BLaER1 treated with 17β-estradiol and CSF1 and Interleukin-3, amounts not matched to agents 10 nM and 100 nM (cell line): ENCODE results near the gene DNAJC30.
A peak's percentile ranks its signal among the peaks of the same experiment; 100 is the strongest.

ENCODE experiments used
- H3K27ac ChIP-seq, 11 experiments: shearing (Covaris generic); formaldehyde crosslinking; 2 replicates each; pipeline ENCODE4 v1.8.1; 2022
- H3K27me3 ChIP-seq, 11 experiments: shearing (Covaris generic); formaldehyde crosslinking; 2 replicates each; pipeline ENCODE4 v1.8.1; 2022
- H3K36me3 ChIP-seq, 11 experiments: shearing (Covaris generic); formaldehyde crosslinking; 2 replicates each; pipeline ENCODE4 v1.8.1; 2022
- H3K4me1 ChIP-seq, 10 experiments: shearing (Covaris generic); formaldehyde crosslinking; 2 replicates each; pipeline ENCODE4 v1.8.1; 2022
- H3K4me2 ChIP-seq, 11 experiments: shearing (Covaris generic); formaldehyde crosslinking; 2 replicates each; pipeline ENCODE4 v1.8.1; 2022
- H3K4me3 ChIP-seq, 10 experiments: shearing (Covaris generic); formaldehyde crosslinking; 2 replicates each; pipeline ENCODE4 v1.8.1; 2022
- H3K9ac ChIP-seq, 11 experiments: shearing (Covaris generic); formaldehyde crosslinking; 2 replicates each; pipeline ENCODE4 v1.8.1; 2022
- H3K9me3 ChIP-seq, 11 experiments: shearing (Covaris generic); formaldehyde crosslinking; replicated peaks in 1 of 11; 2 replicates each; pipeline ENCODE4 v1.8.1; 2022
- H4K20me1 ChIP-seq, 11 experiments: shearing (Covaris generic); formaldehyde crosslinking; 2 replicates each; pipeline ENCODE4 v1.8.1; 2022
- Cebpa-rat ChIP-seq, 11 experiments: shearing (Covaris generic); IDR thresholded peaks; 2 replicates each; pipeline ENCODE4 v1.8.1; 2022

DNAJC30 gene

GRCh38 chr7:73700581-73701134 lies 17.4 kb upstream of the DNAJC30 start:
- TF ChIP-seq Cebpa-rat (IDR thresholded peaks at IDR 0.05): no peak
- Histone ChIP-seq H3K27ac (no peak overlapping the region), H3K4me3 (no peak overlapping the region), H3K9me3 (no peaks in the 10 kb centered on the region), H3K9ac (no peak overlapping the region), H4K20me1 (peaks cover 0 to 97% (median 92%) of the 10 kb centered on the region in 11 experiments; a peak in 20 of 22 replicates), H3K4me1 (peaks cover 21 to 56% (median 51%) of the 10 kb centered on the region in 10 experiments), H3K36me3 (peaks cover 39 to 61% (median 42%) of the 10 kb centered on the region in 11 experiments), H3K4me2 (no peak overlapping the region), H3K27me3 (peaks cover 0 to 42% (median 10%) of the 10 kb centered on the region in 11 experiments; a peak in 13 of 22 replicates)

- Histone ChIP-seq H3K4me1 (peaks cover 15 to 56% (median 51%) of the 10 kb centered on the region in 10 experiments), H3K4me2 (peak overlapping the region in 8 of 11 experiments; percentile 1 to 65 (median 52); a peak in 12 of 22 replicates), H3K4me3 (no peak overlapping the region), H3K36me3 (peaks cover 45 to 67% (median 48%) of the 10 kb centered on the region in 11 experiments), H4K20me1 (peaks cover 0 to 97% (median 92%) of the 10 kb centered on the region in 11 experiments; a peak in 20 of 22 replicates), H3K27me3 (peaks cover 0 to 36% (median 10%) of the 10 kb centered on the region in 11 experiments; a peak in 13 of 22 replicates), H3K27ac (no peak overlapping the region), H3K9me3 (no peaks in the 10 kb centered on the region), H3K9ac (peak overlapping the region in 2 of 11 experiments; percentile 21; a peak in 3 of 22 replicates)
- TF ChIP-seq Cebpa-rat (IDR thresholded peaks at IDR 0.05): no peak
Measured at GRCh38 chr7:73700069-73700423, 16.8 kb upstream of the DNAJC30 start.

- H3K27me3 ChIP-seq: peaks cover 0 to 31% (median 10%) of the 10 kb centered on the region in 11 experiments; a peak in 13 of 22 replicates
- H3K4me1 ChIP-seq: peaks cover 13 to 56% (median 51%) of the 10 kb centered on the region in 10 experiments
- no peak overlapping the region for H3K27ac ChIP-seq
- H3K9me3 ChIP-seq: no peaks in the 10 kb centered on the region
- H3K4me3 ChIP-seq: no peak overlapping the region
- H3K36me3 ChIP-seq: peaks cover 51 to 72% (median 53%) of the 10 kb centered on the region in 11 experiments
- H3K9ac ChIP-seq: peak overlapping the region in 2 of 11 experiments; percentile 21; a peak in 3 of 22 replicates
- TF ChIP-seq Cebpa-rat (IDR thresholded peaks at IDR 0.05): no peak
- peaks cover 0 to 97% (median 92%) of the 10 kb centered on the region in 11 experiments; a peak in 20 of 22 replicates for H4K20me1 ChIP-seq
- H3K4me2 ChIP-seq: peak overlapping the region in 8 of 11 experiments; percentile 1 to 65 (median 52); a peak in 13 of 22 replicates
Measured at GRCh38 chr7:73699370-73700068, 16.3 kb upstream of the DNAJC30 start.

GRCh38 chr7:73698410-73698809 lies 15.2 kb upstream of the DNAJC30 start:
- Histone ChIP-seq H3K27ac (no peak overlapping the region), H4K20me1 (peaks cover 0 to 100% (median 96%) of the 10 kb centered on the region in 11 experiments; a peak in 21 of 22 replicates), H3K9me3 (no peaks in the 10 kb centered on the region), H3K4me1 (peaks cover 17 to 58% (median 54%) of the 10 kb centered on the region in 10 experiments), H3K4me2 (no peak overlapping the region), H3K36me3 (peaks cover 60 to 81% (median 64%) of the 10 kb centered on the region in 11 experiments), H3K9ac (peak overlapping the region in 1 of 11 experiments; percentile 12; a peak in 1 of 22 replicates), H3K4me3 (no peak overlapping the region), H3K27me3 (peaks cover 0 to 23% (median 10%) of the 10 kb centered on the region in 11 experiments; a peak in 13 of 22 replicates)
- no peak for TF ChIP-seq Cebpa-rat (IDR thresholded peaks at IDR 0.05)

DNA sequence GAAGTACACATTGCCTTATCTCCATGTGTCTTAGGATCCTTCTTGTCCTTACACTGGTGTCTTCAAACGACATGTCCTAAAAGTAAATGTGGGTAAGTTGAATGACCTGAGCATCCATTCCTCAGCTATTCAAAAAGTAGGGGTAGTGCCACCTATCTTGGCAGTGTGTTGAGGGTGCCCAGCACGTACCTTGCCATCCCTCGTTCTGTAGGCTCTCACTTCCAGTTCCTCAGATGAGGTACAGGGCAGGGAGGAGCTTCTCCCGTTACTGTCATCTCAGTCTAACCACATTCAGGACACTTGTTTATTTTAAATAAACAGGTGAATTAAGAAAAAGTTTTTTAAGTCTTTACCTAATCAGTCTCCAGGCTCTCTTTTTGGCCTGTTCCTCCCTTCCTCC lies 13.1 kb upstream of the DNAJC30 start:
- Histone ChIP-seq H3K4me2 (no peak overlapping the region), H4K20me1 (peaks cover 0 to 100% (median 99%) of the 10 kb centered on the region in 11 experiments; a peak in 21 of 22 replicates)
- TF ChIP-seq Cebpa-rat (IDR thresholded peaks at IDR 0.05): no peak

GRCh38 chr7:73690646-73691045 lies 7.4 kb upstream of the DNAJC30 start:
- no peaks in the 10 kb centered on the region for H3K9me3 ChIP-seq
- H3K4me1 ChIP-seq: peaks cover 27 to 69% (median 54%) of the 10 kb centered on the region in 10 experiments
- H3K9ac ChIP-seq: no peak overlapping the region
- no peaks in the 10 kb centered on the region for H3K27me3 ChIP-seq
- no peak overlapping the region for H3K27ac ChIP-seq
- no peak overlapping the region for H3K4me3 ChIP-seq
- peaks cover 86 to 100% (median 96%) of the 10 kb centered on the region in 11 experiments for H3K36me3 ChIP-seq
- peak overlapping the region in 1 of 11 experiments; percentile 39; a peak in 2 of 22 replicates for H3K4me2 ChIP-seq
- peaks cover 0 to 100% (median 97%) of the 10 kb centered on the region in 11 experiments; a peak in 21 of 22 replicates for H4K20me1 ChIP-seq
- no peak for TF ChIP-seq Cebpa-rat (IDR thresholded peaks at IDR 0.05)

More for the DNA sequence above, 13.1 kb upstream of the DNAJC30 start:
- Histone ChIP-seq H3K27me3 (peaks cover 0 to 4% (median 0%) of the 10 kb centered on the region in 11 experiments; a peak in 2 of 22 replicates), H3K4me3 (no peak overlapping the region), H3K9me3 (no peaks in the 10 kb centered on the region), H3K27ac (no peak overlapping the region), H3K36me3 (peaks cover 80 to 89% (median 84%) of the 10 kb centered on the region in 11 experiments), H3K4me1 (peaks cover 35 to 59% (median 46%) of the 10 kb centered on the region in 10 experiments), H3K9ac (no peak overlapping the region)

DNA sequence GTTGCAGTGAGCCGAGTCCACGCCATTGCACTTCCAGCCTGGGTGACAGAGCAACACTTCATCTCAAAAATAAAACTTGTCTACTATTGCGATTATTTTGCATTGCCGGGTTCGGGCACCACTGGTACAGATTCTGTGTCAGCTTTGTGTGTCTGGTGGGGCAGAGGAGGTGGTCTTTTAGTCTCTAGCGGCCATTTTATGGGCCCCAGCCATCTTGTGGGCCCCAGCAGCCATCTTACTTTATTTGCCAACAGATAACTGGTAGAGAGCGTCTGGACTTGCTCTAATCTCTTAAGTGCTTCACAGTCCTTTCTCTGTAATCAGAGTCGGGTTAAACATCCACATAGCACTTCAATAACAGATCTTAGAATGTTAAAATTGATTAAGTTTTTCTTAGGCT lies 5.0 kb upstream of the DNAJC30 start:
- Histone ChIP-seq H3K4me2 (no peak overlapping the region), H4K20me1 (peaks cover 0 to 96% (median 82%) of the 10 kb centered on the region in 11 experiments; a peak in 20 of 22 replicates), H3K9ac (no peak overlapping the region), H3K4me1 (peaks cover 18 to 67% (median 46%) of the 10 kb centered on the region in 10 experiments), H3K9me3 (no peaks in the 10 kb centered on the region), H3K36me3 (peaks cover 62 to 84% (median 78%) of the 10 kb centered on the region in 11 experiments), H3K4me3 (no peak overlapping the region), H3K27ac (no peak overlapping the region), H3K27me3 (no peaks in the 10 kb centered on the region)
- TF ChIP-seq Cebpa-rat (IDR thresholded peaks at IDR 0.05): no peak

- Histone ChIP-seq H4K20me1 (peaks cover 0 to 83% (median 66%) of the 10 kb centered on the region in 11 experiments; a peak in 17 of 22 replicates), H3K4me2 (peak overlapping the region in 8 of 11 experiments; percentile 78 to 99 (median 96); a peak in 13 of 22 replicates), H3K27me3 (no peaks in the 10 kb centered on the region), H3K27ac (no peak overlapping the region), H3K9ac (no peak overlapping the region; a peak in 1 of 22 replicates), H3K9me3 (no peaks in the 10 kb centered on the region), H3K4me3 (no peak overlapping the region), H3K36me3 (peaks cover 37 to 64% (median 49%) of the 10 kb centered on the region in 11 experiments), H3K4me1 (peaks cover 38 to 62% (median 49%) of the 10 kb centered on the region in 10 experiments)
- no peak for TF ChIP-seq Cebpa-rat (IDR thresholded peaks at IDR 0.05)
Measured at GRCh38 chr7:73685311-73685710, 2.1 kb upstream of the DNAJC30 start.
